Astrocyte (in vitro differentiated cells and primary cell): ENCODE measurements around the gene PIGB.

ENCODE experiments used
- CTCF ChIP-seq: IDR thresholded peaks from 2 replicates; pipeline ENCODE4 v1.5.1; 2011; ENCODE audit warnings: low read depth, mild to moderate bottlenecking, inconsistent platforms, low read length, moderate library complexity; ENCODE audit not compliant: insufficient read depth
- EZH2 ChIP-seq: IDR thresholded peaks from 2 replicates; pipeline ENCODE4 v1.6.1; 2012; ENCODE audit warnings: mild to moderate bottlenecking, low read length, inconsistent platforms; ENCODE audit not compliant: insufficient read depth

DNA sequence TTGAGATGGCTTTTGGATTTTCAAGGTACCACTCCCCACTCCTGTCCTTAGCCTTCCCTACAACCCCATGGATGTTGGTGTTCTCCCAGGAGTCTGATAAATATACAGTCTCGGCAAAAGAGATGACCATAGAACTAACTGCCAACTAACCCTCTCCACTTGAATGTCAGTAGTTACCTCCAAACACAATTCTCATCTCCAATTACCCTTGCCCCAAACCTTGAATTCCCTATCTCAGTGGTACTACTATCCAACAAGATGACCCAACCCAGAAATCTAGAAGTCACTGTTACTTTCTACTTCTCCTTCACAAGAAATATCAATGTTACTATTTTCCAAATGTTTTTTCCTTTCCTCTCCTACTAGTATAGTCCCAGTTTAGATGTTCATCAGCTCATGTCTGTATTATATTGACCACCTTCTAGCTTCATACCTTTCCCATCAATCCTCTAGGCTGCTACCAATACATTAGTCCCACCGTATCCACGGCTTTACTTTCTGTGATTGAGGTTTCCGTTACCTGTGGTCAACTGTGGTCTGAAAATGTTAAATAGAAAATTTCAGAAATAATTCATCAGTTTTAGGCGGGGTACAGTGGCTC is 38.1 kb downstream of the PIGB start:
- TF ChIP-seq EZH2: no peak
- TF ChIP-seq CTCF: no peak
